ENCODE results near the gene FOXF1.

The FOXF1 gene

GRCh38 chr16:86505185-86505898 is 5.0 kb upstream of the FOXF1 start:
- no peak for DNase-seq

- DNase-seq, result no peak
These were observed 4.1 kb upstream of the FOXF1 start for GRCh38 chr16:86505899-86506864.

- DNase-seq, result no peak
These were observed 2.9 kb upstream of the FOXF1 start for GRCh38 chr16:86507173-86508027.

DNA sequence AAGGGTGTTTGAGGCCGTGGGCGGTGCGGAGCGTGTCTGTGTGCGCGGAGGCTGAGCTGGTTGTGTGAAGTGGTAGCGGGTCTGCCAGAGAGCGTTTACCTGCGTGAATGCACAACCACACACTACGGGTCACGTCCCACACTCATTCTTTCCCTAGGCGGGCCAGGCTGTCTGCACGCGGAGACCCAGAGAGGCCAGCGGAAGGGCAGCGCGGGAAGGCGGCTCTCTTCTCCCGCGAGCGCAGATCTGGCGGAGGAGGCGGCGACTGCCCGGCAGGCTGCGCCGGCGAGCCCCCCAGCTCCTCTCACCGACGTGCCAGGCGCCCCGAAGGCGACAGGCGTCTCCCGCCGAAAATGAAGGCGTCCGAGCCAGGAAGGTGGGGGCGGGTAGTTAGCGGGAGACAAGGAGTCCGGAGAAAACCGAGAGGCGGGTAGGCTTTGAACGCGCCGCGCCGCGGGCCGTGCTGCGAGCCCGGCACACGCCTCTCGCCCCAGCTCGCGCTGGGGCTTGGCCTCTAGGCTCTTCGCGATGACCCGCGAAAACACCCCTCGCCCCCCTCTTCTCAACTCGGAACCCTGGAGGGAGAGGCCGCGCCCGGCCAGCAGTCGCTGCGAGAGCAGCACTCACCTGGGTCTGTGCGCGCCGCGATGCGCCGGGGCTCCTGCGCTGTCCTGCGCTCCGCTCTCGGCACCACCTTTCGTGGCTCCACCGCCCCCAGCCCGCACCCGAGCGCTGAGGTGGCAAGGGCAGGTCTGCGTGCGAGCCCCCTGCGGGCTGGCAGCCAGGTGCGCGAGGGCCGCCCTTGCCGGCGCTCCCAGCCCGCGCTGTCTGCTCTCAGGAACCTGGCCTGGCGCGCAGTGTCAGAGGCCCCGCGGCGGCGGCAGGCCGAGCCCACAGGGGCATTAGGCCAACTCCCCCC is 2.0 kb upstream of the FOXF1 start:
- DNase-seq, result no peak

DNA sequence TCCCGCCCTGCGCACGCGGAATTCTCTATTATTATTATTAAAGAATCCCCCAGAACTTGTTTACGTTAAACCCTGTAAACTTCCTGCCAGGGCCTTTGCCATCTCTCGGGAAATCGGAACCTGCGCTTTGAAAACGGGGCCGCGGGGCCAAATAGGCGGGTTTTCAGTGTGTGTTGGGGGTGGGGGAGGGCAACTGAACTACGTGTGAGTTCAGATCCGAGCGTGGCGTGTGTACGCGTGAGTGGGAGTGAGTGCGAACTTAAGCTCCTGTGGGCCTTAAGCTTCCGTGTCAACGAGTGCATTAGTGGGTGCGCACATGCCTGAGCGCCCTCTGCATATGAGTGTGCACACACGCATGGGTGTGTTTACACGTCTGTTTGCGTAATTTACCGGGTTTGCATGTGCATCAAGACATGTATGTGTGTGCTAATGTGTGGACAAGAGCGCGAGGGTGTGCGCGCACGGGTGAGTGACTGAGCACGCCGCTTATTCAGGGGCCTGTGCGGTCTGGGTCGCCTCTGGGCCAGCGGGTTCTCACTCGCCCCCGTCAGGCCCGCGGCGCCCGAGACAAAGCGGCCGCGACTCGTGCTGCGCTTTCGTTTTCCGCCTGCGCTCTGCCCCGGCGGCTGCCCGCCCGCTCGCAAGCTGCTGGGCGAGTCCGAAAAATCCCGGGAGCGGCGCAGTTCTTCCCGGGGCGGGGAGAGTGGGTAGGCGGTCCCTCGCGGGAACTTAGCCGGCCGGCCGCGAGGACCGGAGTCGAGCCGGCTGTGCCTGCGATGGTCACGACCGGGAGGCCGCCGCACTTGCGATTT is 1.2 kb upstream of the FOXF1 start:
- no peak for DNase-seq

- no peak for DNase-seq
These were observed 415 bp upstream of the FOXF1 start for GRCh38 chr16:86509759-86510464.

DNA sequence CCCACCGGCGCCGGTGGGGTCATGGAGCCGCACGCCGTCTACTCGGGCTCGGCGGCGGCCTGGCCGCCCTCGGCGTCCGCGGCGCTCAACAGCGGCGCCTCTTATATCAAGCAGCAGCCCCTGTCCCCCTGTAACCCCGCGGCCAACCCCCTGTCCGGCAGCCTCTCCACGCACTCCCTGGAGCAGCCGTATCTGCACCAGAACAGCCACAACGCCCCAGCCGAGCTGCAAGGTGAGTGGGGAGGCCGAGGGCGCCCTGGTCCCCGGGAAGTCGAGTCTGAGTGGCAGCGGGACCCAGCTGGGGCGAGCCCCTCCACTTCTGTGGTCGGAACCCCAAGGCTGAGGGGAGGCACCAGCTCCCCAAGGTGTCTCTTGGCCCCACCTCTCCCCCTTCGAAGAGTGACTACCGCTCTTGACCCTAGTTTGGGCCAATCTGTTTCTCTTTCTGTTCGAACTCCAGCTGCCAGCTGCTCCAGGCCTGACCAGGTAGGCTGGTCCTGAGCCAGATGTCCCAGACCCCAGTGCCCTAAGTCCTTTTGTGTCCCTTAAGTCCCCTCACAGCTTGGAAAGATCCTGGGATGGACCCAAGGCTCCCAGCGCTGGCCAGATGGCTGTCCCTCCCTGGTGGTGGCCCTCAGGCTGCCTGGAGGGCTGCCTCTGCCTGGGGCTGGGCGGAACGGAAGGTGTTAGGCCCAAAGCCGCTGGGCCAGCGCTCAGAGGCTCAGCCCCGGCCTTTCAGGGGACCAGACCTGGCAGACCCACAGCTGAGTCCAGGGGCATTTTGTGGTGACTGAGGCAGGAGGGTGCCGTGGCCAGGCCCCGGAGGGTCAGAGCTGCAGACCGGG is 1.2 kb downstream of the FOXF1 start:
- DNase-seq, result no peak

DNA sequence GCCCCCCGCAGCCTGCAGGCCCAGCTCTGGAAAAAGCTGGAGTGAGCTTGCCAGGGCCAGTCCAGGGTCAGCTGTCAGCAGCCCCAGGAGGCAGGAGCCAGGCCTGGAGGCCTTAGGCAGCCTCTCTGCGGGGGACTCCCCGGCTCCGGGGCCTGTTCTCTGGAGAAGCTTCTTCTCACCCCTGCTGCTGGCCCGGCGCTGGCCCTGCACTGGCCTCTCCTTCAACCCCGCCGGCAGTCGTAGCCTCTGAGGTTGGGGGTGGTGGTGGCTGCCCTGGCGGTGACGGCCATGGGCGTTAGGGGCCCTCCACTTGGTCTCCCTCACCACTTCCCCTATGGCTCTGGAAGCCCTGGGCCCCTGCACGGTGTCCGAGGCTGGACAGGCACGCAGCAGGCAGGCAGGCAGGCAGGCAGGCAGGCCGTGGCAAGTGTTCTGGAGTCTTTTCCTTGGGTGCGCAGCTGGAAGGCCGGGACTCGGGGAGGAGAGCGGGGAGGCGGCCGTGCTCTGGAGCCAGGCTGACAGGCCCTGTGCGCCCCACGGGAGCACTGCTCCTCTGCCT is 2.1 kb downstream of the FOXF1 start:
- DNase-seq, result no peak

DNA sequence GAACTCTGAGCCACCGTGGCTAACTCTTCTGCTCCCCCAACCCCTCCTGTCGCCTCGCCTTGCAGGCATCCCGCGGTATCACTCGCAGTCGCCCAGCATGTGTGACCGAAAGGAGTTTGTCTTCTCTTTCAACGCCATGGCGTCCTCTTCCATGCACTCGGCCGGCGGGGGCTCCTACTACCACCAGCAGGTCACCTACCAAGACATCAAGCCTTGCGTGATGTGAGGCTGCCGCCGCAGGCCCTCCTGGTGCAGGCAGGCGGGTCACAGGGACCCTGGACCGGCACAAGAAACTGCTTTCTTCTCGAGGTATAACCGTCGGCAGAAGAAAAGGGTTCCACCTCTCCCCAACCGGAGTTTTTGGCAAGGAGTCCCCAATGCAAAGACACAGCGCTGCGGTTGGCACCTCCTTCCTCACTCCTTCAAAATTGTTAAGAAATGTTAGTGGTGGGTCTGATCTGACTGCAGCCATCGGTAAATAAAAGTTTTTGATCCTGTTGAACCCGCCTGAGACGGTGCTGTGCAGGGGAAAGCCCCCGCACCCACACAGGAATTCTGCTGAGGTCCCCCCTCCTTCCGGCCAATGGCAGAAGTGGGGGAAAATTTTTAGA is 2.6 kb downstream of the FOXF1 start:
- no peak for DNase-seq

- DNase-seq, result no peak
These were observed 3.3 kb downstream of the FOXF1 start for GRCh38 chr16:86513471-86514277.

DNA sequence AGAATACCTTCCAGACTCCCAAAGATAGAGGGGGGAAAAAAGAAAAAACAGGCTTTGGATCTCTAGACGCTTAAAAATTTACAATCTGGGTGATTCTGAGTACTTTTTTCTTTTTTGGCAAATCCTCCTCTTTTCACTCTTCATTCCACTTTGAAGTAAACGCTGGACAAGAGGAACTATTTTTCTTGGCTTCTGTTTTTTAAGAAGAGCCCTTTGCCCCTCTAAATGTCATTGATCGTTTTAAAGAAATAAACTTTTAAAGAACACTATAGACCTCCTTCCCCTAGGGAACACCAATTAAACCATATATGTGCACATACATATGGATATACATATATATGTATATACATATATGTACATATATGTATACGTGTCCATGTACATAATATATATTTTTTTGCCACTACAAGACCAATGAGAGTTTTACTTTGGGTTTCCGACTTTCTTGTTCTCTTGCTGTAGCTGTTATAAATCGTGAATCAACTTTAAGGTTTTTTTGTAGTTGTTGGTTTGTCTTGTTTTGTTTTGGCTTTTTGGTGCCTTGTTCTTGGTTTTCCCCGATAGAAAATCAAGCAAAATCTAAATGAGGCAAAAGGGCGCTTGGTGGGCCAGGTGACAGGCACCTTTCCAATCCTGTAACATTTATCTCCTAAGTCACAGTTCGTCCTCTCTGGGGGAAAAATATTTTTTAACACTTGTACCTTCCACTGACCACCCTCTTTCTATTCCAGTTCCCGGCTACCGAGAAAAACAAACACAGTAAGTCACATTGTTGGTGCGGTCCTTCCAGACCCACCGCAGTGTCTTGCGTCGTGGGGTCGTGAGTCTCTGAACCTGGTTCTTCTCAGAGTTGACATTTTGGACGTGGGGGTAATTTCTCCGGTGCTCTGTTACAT is 4.4 kb downstream of the FOXF1 start:
- no peak for DNase-seq

GRCh38 chr16:86515413-86515776 is 5.1 kb downstream of the FOXF1 start:
- DNase-seq, result no peak

- no peak for DNase-seq
These were observed 5.7 kb downstream of the FOXF1 start for GRCh38 chr16:86515777-86516622.

GRCh38 chr16:86516623-86517003 is 6.3 kb downstream of the FOXF1 start:
- no peak for DNase-seq

- DNase-seq, result no peak
These were observed 6.7 kb downstream of the FOXF1 start for GRCh38 chr16:86517033-86517432.
